Dermis microvascular lymphatic vessel endothelial cell (primary cell): ENCODE data around the gene RFXANK. TPM values are rescaled to one million over a fixed set of nuclear protein-coding genes. Genes with fewer than 3 reads are reported as not detected.
A peak's percentile ranks its signal among the peaks of the same experiment; 100 is the strongest.
"Not testable (repeated sequence)": the region's sequence is repeated elsewhere in the genome, so short reads cannot be mapped to it uniquely, and the experiment has no call there.

Experiments used
- DNase-seq, 2 donors: peaks; one replicate each; pipeline versions ENCODE4 v3.0.0 to v3.0.0-alpha.2; 2010; ENCODE audit warnings: low read depth in 2 of 2
- total RNA-seq: library from RNA; depleted of rRNA; stranded (reverse); fragments of >200 nt; gene quantifications from 2 replicates; pipeline ENCODE4 v1.2.1, GENCODE V29; 2014

The RFXANK gene, protein sequence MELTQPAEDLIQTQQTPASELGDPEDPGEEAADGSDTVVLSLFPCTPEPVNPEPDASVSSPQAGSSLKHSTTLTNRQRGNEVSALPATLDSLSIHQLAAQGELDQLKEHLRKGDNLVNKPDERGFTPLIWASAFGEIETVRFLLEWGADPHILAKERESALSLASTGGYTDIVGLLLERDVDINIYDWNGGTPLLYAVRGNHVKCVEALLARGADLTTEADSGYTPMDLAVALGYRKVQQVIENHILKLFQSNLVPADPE
- 70.7 and 83.3 TPM in 2 replicates for total RNA-seq

GRCh38 chr19:19192078-19192882 is at the start of gene RFXANK, which contains the start of gene BORCS8:
Gene RFXANK, plus strand, starts transcription at chr19:19192258. Its CDS starts 1,689 bp downstream, at chr19:19193947.
Gene BORCS8, minus strand, starts transcription at chr19:19192152. Its CDS starts 35 bp downstream, at chr19:19192117.
- peak; percentile 93 to 99 for DNase-seq

DNA sequence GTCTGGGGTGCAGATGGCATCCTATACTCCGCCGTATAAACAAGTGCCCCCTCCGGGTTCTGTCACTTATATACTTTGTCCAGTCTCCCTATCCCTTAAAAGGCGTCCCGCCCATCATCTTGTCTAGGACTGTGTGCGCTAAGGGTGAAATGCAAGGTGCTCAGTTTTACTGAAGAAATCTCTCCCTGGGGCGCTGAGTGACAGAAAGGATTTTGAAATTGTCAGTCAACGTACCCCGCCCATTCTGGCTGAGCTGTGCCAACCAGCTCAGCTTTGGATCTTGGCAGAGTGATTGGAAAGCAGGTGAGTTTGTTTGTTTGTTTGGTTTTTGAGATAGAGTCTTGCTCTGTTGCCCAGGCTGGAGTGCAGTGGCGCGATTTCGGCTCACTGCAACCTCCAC is 49.7 kb upstream of the RFXANK start:
- no peak for DNase-seq

GRCh38 chr19:19145281-19145680 is 46.8 kb upstream of the RFXANK start:
- no peak for DNase-seq

DNA sequence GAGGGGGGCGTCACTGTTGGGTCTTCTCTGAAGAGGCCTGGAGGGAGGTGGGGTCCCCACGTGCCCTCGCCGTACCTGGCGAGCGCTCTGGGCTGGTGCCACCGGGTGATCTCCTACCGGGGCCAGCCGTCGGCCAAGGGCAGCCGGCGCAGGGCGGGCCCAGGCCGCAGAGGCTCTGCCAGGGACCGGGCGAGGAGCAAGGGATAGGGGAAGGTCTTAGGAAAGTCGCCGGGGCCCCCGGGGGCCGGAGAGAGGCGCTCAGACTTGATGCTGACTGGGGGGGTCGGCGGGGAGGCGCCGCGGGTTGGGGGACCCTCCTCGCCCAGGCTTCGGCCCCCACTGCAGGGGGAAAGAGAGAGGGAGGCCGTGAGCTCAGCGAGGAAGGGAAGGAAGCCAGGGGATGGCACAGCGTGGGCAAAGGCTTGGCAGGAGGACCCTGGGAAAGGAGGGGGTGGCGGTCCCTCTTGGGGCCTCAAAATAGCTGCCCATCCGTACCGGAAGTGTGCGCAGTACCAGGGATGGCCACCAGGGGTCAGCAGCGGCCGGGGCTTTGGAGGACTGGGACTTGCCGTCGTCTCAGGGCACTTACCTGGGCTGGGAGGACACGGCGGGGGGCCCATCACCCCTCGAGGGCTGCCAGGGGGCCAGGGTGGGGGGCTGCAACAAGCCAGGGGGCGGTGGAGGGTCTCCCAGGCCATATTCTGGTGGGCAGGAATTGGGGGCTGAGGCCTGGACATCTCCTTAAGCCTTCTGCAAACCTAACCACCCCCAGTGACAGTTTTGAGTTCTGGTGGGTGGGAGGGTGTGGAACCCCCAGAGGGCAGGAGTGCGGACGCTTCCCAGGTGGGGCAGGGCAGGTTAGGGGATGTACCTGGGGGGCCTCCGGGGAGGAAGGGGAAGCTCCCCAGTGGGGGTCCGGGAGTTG is 46.1 kb upstream of the RFXANK start:
- DNase-seq = peak; percentile 16 to 41

- DNase-seq = no peak
These were observed 45.2 kb upstream of the RFXANK start for GRCh38 chr19:19146865-19147264.

GRCh38 chr19:19147344-19147743 is 44.7 kb upstream of the RFXANK start:
- DNase-seq = no peak

DNA sequence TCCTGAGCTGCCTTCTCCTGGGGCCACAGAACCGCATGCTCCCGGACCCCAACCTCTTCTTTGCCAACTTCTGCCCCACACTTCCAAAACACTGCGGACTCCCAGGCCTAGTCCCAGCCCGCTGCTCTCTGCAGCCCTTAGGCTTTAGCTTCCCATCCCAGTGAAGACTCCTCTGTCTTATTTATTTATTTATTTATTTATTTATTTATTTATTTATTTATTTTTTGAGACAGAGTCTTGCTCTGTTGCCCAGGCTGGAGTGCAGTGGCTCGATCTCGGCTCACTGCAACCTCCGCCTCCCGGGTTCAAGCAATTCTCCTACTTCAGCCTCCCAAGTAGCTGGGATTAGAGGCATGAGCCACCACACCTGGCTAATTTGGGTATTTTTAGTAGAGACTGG is 43.6 kb upstream of the RFXANK start:
- not testable (repeated sequence) for DNase-seq

DNA sequence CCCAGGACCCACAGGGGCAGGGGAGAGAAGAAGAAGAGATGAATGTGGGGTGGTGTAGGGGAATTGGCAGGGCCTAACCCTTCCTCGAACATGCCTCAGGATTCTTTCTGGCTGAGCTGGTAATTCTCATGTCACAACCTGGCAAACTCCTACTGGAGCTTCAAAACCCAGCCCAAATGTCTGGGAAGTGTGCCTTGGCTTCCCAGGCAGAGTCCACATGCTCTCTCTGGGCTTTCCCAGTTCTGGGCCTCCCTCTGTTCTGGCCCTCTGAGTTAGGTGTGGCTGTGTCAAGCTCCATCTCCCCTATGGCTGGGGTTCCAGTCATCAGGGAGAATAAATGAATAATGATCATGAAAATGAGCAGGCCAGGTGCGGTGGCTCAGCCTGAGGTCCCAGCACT is 42.6 kb upstream of the RFXANK start:
- DNase-seq = no peak

DNA sequence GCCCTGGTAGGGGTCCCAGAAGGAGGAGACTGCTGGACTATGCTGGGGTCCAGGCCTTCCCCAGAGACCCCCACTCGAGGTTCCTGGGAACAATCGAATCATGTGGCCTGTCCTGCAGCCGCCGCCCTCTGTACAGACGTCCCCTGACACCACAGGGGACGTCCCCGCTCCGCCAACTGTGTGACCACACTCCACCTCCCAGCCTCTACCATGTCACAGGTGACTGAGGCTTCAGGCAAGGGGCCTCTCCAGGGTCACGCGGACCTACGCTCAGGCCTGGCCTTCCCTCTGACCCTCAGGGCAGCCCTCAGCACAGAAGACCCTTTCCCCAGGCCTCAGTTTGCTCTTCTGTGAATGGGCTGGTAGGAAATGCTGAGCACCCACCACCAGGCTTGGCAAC is 40.6 kb upstream of the RFXANK start:
- no peak for DNase-seq

DNA sequence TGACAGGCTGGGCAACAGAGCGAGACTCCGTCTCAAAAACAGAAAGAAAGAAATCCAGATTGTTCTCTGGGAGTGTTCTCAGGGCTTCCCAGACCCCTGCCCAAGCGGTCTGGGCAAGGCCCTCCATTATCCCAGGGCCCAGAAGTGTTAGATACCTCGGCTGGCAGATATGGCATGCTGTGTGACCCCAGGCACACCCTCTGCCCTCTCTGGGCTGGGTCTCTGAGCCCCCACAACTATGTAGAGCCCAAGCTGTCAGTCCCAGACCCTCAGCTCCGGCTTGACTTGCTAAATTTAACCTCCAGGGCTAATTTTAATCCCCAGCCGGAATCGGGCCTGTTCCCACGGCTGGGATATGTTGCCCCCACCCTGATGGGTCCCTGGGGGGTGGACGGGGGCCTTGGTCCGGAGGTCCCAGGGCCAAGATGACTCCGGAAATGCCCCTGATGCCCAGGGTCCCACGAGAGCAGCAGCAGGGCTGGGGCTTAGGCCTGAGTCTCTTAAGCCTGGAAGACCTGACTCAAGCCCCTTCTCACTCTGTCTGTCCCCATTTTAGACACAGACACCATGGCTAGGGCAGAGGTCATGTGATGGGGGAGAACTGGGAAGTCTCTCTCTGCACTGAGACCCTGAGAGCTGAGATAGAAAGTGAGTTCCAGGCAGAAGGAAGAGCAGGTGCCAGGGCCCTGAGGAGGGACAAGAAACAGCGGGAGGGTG is 39.2 kb upstream of the RFXANK start:
- DNase-seq = no peak

- no peak for DNase-seq
These were observed 37.1 kb upstream of the RFXANK start for GRCh38 chr19:19154768-19155494.

GRCh38 chr19:19155495-19156219 is 36.4 kb upstream of the RFXANK start:
- no peak for DNase-seq

DNA sequence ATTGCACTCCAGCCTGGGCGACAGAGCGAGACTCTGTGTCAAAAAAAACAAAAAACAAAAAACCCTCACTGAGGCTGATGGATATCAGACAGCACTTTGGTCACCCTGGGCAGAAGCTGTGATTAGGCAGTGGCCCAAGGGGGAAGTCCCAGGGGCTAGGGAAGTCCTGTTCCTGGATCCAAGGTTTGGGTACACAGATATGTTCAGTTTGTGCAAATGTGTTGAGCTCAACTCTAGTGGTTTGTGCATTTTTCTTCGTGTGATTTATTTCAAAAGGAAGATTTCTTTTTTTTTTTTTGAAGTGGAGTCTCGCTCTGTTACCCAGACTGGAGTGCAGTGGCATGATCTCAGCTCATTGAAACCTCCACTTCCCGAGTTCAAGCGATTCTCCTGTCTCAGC is 34.2 kb upstream of the RFXANK start:
- no peak for DNase-seq

DNA sequence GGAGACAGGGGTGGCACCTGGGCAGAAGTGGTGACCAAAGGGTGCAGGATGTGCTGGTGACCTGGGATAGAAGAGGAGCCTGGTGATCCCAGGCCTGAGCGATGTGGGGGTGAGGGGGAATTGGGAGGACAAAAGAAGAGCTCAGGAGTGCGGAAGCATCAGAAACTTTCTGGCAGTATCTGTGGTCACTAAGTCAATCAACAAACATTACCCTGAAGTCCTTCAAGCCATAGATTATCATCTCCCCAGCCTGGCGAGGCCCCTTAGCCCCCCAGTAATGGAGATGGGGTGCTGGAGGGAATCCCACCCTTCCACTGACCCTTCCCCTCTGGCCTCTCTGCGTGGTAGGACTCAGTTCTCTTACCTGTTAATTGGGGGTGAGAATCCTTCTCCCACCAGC is 32.5 kb upstream of the RFXANK start:
- no peak for DNase-seq

- no peak for DNase-seq
These were observed 31.5 kb upstream of the RFXANK start for GRCh38 chr19:19160461-19161035.

DNA sequence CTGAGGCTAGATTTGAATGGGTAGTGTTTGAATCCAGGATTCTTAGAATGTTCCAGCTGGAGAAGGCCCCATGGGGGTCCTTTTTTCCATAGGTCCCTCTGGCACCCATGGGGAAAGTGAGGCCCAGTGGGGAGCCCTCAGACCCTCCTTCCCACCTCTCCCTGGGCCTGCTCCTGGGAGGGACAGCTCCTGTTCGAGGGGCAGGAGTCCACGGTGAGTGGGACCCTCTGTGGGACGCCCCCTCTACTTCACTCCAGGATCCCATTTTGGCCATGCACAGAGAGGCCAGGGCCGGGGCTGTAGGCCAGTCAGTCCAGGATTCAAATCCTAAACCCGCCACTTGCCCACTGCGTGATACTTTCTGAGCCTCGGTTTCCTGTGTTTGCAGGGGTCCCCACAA is 29.6 kb upstream of the RFXANK start:
- DNase-seq = no peak

- DNase-seq = no peak
These were observed 26.7 kb upstream of the RFXANK start for GRCh38 chr19:19165396-19165795.

DNA sequence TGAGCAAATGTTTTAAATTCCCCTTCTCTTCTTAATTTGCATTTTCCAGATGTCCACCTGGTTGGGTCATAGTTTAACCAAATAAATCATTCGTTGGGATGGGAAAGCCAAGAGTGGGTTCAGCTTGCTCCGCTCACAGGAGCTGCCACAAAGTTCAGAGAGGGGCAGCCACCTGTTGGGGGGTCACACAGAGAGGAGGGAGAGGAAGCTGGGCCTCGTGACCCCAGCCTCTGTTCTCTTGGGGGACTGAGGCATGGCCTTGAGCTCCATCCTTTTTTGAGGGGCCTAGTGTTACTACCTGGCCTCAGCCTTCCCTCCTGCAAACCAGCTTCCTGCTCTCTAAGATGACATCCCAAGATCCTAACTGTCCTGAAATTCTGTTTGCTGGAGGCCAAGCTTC is 24.4 kb upstream of the RFXANK start:
- no peak for DNase-seq

GRCh38 chr19:19169236-19170052 is 22.6 kb upstream of the RFXANK start:
- DNase-seq = no peak
